ENCODE results near the gene CDCA5. TPM values are rescaled to one million over a fixed set of nuclear protein-coding genes. Genes with fewer than 3 reads are reported as not detected.
"Not testable (repeated sequence)": the region's sequence is repeated elsewhere in the genome, so short reads cannot be mapped to it uniquely, and the experiment has no call there.

The CDCA5 gene
- total RNA-seq, 2 donors from 2014 or later = 0.81 to 2.5 TPM

GRCh38 chr11:65121447-65121864 is 37.6 kb upstream of the CDCA5 start:
- DNase-seq (no peak), ATAC-seq (peak in 1 of 2 donors; percentile 0)
- intact Hi-C loops (cut with DNase I) = loop anchor here in 1 of 2 donors (5.0 kb wide), 1 partner anchor 61 kb away; the partner anchor contains the start of gene CAPN1

- ATAC-seq = no peak
- intact Hi-C loops (cut with DNase I) = loop anchor here in 1 of 2 donors (5.0 kb wide), 1 partner anchor 61 kb away; the partner anchor contains the start of gene CAPN1
- DNase-seq = no peak
These were observed 37.0 kb upstream of the CDCA5 start for GRCh38 chr11:65120831-65121230.

DNA sequence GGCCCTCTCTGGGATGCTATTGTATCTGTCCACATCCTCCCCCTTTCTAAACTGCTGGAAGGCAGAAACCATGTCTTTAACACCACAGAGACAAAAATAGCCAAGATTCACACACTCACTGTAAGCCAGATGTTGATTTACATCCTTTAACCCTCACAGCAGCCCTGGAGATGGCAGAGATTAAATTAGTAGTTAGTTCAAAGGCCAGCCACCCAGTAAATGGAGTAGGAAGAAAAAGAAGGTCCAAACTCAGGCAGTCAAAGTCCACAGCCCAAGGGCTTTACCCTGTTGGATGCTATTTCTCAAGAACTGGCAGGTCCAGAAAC is 35.8 kb upstream of the CDCA5 start:
- ATAC-seq (no peak), DNase-seq (no peak)
- intact Hi-C loops (cut with DNase I) = loop anchor here in 1 of 2 donors (5.0 kb wide), 1 partner anchor 107 kb away; the partner anchor contains the start of gene ARL2

DNA sequence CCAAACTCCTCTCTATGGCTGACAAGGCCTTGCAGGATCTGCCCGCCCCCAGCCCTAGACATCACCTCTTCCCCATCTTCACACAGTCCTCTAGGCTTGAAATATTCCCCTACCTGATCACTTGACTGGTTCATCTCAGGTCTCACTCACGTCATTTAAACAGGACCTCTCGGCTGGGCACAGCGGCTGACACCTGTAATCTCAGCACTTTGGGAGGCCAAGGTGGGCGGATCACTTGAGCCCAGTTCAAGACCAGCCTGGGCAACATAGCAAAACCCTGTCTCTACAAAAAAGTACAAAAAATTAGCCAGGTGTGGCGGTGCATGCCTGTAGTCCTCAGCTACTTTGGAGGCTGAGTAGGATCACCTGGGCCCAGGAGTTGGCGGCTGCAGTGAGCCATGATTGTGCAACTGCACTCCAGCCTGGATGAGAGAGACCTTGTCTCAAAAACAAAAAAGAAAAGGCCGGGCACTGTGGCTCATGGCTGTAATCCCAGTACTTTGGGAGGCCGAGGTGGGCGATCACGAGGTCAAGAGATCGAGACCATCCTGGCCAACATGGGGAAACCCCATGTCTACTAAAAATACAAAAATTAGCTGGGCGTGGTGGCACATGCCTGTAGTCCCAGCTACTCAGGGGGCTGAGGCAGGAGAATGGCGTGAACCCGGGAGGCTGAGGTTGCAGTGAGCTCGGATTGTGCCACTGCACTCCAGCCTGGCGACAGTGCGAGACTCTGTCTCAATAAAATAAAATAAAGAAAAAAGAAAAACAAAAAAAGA is 35.2 kb upstream of the CDCA5 start:
- intact Hi-C loops (cut with DNase I) = loop anchor here in 1 of 2 donors (5.0 kb wide), 1 partner anchor 107 kb away; the partner anchor contains the start of gene ARL2
- not testable (repeated sequence) for ATAC-seq

DNA sequence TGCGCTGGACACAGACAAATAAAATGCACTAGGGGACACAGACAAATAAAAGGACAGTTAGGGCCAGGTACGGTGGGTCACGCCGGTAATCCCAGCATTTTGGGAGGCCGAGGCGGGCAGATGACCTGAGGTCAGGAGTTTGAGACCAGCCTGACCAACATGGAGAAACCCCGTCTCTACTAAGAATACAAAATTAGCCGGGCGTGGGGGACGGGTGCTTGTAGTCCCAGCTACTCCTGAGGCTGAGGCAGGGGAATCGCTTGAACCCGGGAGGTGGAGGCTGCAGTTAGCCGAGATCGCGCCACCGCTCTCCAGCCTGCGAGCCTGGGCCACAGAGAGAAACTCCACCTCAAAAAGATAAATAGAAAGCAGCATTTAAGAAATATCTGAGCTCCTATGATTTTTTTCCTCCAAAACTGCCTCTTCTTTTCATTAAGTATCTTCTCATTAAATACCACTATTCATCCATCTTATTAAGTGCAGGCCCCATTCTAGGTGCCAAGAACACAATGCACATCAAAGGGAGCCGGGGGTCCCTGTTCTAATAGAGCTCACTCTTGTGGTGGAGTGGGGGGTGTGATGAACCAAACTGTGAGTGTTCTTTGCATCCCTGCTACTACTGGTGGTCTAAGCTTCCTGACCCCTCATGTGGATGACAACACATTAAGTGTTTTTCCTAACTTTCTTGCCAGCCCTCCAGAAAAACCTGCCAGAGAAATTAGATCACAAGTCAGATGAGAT is 34.4 kb upstream of the CDCA5 start:
- intact Hi-C loops (cut with DNase I) = loop anchor here in 1 of 2 donors (5.0 kb wide), 1 partner anchor 106 kb away; the partner anchor contains the start of gene ARL2
- ATAC-seq (no peak), DNase-seq (no peak)

More for the DNA sequence above, 35.2 kb upstream of the CDCA5 start:
- not testable (repeated sequence) for DNase-seq

DNA sequence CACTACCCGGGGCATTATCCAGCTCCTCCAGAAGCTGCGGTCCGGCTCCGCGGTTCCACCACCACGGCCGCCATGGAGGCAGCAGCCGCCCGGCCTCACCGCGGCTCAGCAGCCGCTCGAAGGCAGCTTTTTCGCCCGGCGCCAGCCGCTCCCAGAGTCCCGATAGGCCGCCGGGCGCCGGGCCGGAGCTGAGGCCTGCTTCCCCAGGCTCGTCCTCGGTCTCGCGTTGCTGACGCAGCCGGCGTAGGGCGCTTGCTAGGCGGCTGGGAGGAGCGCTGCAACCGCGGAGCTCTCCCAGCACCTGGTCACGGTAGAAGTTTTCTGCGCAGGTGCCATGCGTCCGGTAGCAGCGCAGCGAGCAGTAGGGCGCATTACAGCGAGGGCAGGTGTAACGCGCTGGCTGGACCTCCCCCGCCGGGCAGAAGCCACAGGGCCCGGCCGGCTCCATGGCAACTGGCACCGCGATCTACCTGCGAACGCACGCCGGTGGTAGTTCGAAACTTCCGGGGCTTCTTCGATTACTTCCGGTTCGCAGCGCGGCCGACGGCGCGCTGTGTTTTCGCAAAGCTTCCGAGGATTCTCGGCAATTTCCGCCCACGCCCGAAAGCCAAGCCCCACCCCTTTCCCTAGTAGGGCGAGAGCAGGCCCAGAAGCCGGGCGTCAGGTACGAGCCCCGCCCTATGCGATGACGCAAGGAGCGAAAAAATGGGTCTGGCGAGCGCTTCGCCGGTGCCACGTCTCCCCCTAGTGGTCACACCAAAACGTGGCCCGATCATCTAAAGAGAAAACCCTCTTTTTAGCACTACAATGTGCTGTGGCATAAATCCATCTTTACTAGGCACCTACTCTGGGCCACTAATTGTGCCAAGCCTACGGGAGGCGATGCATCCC is 33.6 kb upstream of the CDCA5 start, which contains the start of gene ZNHIT2:
ZNHIT2 (minus strand) TSS at position 496 of the 891 bp plus-strand sequence; CDS start at position 448, 48 bp downstream.
- peak; percentile 100 for DNase-seq
- ATAC-seq = peak; percentile 86 to 87
- intact Hi-C loops (cut with DNase I) = loop anchor here in 1 of 2 donors (5.0 kb wide), 1 partner anchor 105 kb away; the partner anchor contains the start of gene ARL2

- DNase-seq (no peak), ATAC-seq (peak; percentile 4 to 5)
- intact Hi-C loops (cut with DNase I) = loop anchor here in 1 of 2 donors (5.0 kb wide), 1 partner anchor 104 kb away; the partner anchor contains the start of gene ARL2
These were observed 32.7 kb upstream of the CDCA5 start for GRCh38 chr11:65116370-65117205.

- no peak for DNase-seq
- ATAC-seq = no peak
- intact Hi-C loops (cut with DNase I) = loop anchor here in 1 of 2 donors (5.0 kb wide), 1 partner anchor 103 kb away; the partner anchor contains the start of gene ARL2
These were observed 31.7 kb upstream of the CDCA5 start for GRCh38 chr11:65115361-65116082.

DNA sequence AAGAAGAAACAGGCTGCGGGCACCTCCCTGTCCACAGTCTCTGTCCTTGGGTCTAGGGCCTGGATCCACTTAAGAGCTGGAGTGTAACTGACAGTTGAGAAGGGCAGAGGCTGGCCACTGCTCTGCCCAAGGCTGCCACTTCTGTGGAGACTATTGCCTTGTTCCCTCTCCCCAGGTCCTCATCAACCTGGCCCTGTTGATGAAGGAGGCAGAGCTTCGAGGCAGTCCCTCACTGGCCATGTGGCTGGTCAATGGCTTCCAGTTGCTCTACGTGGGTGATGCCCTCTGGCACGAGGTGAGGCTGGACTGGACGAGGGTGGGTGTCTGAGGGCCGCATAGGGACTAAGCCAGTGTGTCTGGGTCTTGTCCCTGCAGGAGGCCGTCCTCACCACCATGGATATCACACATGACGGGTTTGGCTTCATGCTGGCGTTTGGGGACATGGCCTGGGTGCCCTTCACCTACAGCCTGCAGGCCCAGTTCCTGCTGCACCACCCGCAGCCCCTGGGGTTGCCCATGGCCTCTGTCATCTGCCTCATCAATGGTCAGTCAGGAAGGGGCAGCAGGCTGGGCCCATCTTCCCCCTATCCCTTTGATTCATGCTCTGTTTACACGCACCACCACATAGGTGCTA is 30.8 kb upstream of the CDCA5 start:
- ATAC-seq (no peak), DNase-seq (no peak)
- intact Hi-C loops (cut with DNase I) = loop anchor here in 1 of 2 donors (5.0 kb wide), 1 partner anchor 102 kb away; the partner anchor contains the start of gene ARL2

DNA sequence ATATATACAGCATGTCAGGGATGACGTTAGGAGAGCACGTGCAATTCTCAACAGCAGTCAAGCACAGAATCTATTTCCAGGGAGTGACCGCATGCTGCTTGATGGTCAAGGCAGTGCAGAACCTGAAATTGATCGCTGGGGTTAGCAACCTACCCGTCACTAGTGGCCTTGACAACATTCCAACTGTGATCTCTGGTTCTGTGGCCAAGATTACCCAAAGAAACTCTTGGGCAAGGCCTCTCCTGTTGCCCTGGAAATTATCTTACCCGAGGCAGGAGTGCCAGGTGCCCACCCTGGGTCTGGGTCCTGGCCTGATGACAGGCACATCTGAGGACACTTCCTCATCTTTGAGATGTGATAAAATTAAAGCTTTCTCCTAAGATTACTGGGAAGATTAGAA is 30.0 kb upstream of the CDCA5 start:
- DNase-seq = no peak
- ATAC-seq = no peak
- intact Hi-C loops (cut with DNase I) = no loop called here

DNA sequence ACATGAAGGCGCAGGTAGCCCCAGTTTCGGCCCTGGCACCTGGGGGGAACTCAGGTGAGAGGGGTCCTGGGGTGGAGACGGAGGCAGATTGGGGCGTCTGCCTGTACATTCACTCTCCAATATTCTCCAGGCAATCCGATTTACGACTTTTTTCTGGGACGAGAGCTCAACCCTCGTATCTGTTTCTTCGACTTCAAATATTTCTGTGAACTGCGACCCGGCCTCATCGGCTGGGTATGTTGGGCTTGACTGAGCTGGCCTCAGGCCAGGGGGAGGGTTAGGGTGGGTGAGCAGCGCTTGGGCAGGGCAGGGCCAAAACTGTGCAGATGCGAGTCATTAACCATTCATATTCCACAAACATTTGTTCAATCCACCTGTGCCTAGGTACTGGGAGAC is 29.5 kb upstream of the CDCA5 start:
- intact Hi-C loops (cut with DNase I) = no loop called here
- no peak for ATAC-seq

DNA sequence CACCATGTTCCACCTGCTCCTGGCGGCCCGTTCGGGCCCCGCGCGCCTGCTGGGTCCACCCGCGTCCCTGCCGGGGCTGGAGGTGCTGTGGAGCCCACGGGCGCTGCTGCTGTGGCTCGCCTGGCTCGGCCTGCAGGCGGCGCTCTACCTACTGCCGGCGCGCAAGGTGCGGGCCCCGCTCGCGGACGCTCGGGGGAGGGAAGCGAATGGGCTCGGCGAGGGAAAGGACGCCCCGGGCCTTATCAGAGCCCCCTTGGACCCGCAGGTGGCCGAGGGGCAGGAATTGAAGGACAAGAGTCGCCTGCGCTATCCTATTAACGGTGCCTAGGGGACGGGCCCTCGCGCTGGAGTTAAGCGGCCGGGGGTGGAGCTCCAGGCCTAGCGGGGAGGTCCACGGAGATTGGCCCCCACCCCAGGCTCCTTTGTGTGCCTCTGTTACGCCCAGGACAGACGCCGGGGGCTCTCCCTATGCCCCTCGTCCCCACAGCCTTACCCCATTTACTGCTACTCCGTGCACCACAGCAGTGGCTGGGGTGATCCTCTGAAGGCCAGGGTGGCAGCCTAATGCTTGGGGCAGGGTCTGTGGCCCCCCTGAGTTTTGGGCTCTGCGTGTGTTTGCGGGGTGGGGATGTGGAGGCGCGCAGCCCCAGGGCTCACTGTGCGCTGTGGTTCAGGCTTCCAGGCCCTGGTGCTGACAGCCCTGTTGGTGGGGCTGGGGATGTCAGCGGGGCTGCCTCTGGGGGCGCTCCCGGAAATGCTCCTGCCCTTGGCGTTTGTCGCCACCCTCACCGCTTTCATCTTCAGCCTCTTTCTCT is 28.9 kb upstream of the CDCA5 start:
- DNase-seq = no peak
- ATAC-seq = peak; percentile 63 to 65
- intact Hi-C loops (cut with DNase I) = no loop called here

More for the DNA sequence above, 29.5 kb upstream of the CDCA5 start:
- DNase-seq = no peak

DNA sequence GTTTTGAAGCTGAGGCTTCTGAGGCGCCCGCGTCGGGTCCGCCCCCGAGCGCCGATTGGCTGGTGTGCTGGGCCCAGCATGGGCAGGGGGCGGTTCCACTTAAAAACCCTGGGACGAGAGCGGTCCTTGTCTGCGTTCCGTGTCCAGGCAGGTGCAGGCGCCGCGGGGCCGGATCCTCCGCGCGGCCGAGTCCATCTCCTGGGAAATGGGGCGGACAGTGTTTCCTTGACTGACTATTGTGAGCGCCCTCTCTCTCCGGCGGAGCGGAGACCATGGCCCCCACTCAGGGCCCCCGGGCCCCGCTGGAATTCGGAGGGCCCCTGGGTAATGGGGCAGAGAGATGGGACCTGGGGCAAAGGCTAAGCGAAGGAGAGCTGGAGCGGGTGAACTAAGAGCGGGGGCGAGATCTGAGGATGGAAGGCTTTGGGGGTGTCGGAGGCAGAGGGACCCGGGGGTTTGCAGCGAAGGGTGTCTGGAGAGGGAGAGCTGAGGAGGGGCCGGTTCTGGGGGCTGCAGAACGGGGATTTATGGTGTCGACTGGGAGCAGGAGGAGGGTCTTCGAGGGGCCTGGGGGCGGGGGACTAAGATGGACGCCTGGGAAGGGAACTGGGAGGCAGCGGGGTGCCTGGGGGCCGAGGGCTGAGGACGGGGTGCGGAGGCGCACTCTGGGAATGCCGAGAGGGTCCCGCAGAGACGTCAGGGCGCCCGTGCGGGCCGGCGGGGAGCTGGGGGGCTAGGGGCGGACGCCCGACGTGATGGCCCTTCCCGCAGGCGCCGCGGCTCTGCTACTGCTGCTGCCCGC is 28.1 kb upstream of the CDCA5 start, which contains the start of gene TM7SF2:
TM7SF2 (plus strand) TSS at position 129 of the 802 bp plus-strand sequence; CDS start at position 273, 144 bp downstream.
- intact Hi-C loops (cut with DNase I) = no loop called here
- ATAC-seq = peak; percentile 89 to 93
- DNase-seq = peak; percentile 98

DNA sequence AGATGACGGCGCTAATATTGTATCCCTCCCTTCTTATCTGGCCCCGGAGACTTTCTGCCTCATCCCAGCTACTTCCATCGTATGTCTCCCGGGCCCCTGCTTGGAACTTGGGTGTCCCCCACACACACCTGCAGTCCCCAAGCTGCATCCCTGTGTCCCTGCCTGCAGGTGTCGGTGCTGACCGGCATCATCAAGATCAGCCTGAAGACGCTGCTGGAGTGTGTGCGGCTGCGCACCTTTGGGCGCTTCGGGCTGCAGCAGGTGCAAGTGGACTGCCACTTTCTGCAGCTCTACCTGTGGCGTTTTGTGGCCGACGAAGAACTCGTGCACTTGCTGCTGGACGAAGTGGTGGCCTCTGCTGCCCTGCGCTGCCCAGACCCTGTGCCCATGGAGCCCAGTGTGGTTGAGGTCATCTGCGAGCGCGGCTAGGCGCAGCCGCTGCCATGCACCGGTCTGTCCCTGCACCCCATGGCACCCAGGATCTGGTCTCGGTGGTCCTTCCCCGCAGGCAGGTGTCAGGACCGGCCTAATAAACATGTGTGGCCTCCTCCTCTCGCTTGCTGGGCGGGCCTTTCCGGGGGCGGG is 27.4 kb upstream of the CDCA5 start:
- ATAC-seq (no peak), DNase-seq (no peak)
- intact Hi-C loops (cut with DNase I) = no loop called here

Measured in left cardiac atrium (tissue), 4 donors.